PFSK-1 (cell line): ENCODE data around the gene A2M.

Experiments
- FOXP2 ChIP-seq: optimal IDR thresholded peaks from 2 replicates; pipeline ENCODE3; 2011; ENCODE audit warnings: borderline replicate concordance, control low read depth, inconsistent platforms; ENCODE audit not compliant: insufficient read depth; ENCODE audit errors: extremely low read length, extremely low read depth
- POLR2AphosphoS5 ChIP-seq: IDR thresholded peaks from 2 replicates; pipeline ENCODE4 v1.6.1; 2012; ENCODE audit warnings: low read depth, mild to moderate bottlenecking, control low read depth, low read length, moderate library complexity
- REST ChIP-seq, 2 experiments: IDR thresholded peaks; 2 replicates each; pipeline versions ENCODE4 v1.6.1 to v1.8.0; 2011 to 2012; ENCODE audit warnings: low read depth in 2 of 2, low read length in 2 of 2, control low read depth in 1 of 2, inconsistent platforms in 1 of 2, mild to moderate bottlenecking in 1 of 2, moderate library complexity in 1 of 2; ENCODE audit not compliant: insufficient read depth in 1 of 2
- SIN3A ChIP-seq: IDR thresholded peaks from 2 replicates; pipeline ENCODE4 v1.6.1; 2012; ENCODE audit warnings: mild to moderate bottlenecking, low read length, moderate library complexity, borderline replicate concordance; ENCODE audit not compliant: insufficient read depth
- TAF1 ChIP-seq: IDR thresholded peaks from 2 replicates; pipeline ENCODE4 v1.6.1; 2012; ENCODE audit warnings: low read length, control low read depth, borderline replicate concordance; ENCODE audit not compliant: insufficient read depth

Gene A2M

GRCh38 chr12:9098115-9098452 is 17.6 kb downstream of the A2M start:
- TF ChIP-seq REST (IDR thresholded peaks at IDR 0.05; ENCODE audit: insufficient read depth in 1 of 2, low read depth in 2 of 2, low read length in 2 of 2) = no peak
- no peak for TF ChIP-seq TAF1
- no peak for TF ChIP-seq POLR2AphosphoS5
- no peak for TF ChIP-seq SIN3A
- no peak for TF ChIP-seq FOXP2

- TF ChIP-seq TAF1 = no peak
- TF ChIP-seq SIN3A = no peak
- no peak for TF ChIP-seq POLR2AphosphoS5
- TF ChIP-seq REST (IDR thresholded peaks at IDR 0.05; ENCODE audit: insufficient read depth in 1 of 2, low read depth in 2 of 2, low read length in 2 of 2) = no peak
- TF ChIP-seq FOXP2 = no peak
Measured at GRCh38 chr12:9096563-9097176, 19.0 kb downstream of the A2M start.

- TF ChIP-seq TAF1 (no peak), FOXP2 (no peak), SIN3A (no peak), POLR2AphosphoS5 (no peak), REST (IDR thresholded peaks at IDR 0.05; ENCODE audit: insufficient read depth in 1 of 2, low read depth in 2 of 2, low read length in 2 of 2) (no peak)
Measured at GRCh38 chr12:9095322-9095721, 20.4 kb downstream of the A2M start.

GRCh38 chr12:9094512-9095206 is 21.1 kb downstream of the A2M start:
- TF ChIP-seq FOXP2 (no peak), SIN3A (no peak), REST (IDR thresholded peaks at IDR 0.05; ENCODE audit: insufficient read depth in 1 of 2, low read depth in 2 of 2, low read length in 2 of 2) (no peak), POLR2AphosphoS5 (no peak), TAF1 (no peak)
